CD14-positive monocyte (primary cell): ENCODE results near the gene RNF135. TPM values are rescaled to one million over a fixed set of nuclear protein-coding genes. Genes with fewer than 3 reads are reported as not detected.

Experiments used
- DNase-seq, 3 donors: peaks; one replicate each; pipeline ENCODE4 v3.0.0-alpha.2; 2011 to 2022
- H2AFZ ChIP-seq: 2 replicates; pipeline ENCODE4 v1.6.0; 2012; ENCODE audit warnings: mild to moderate bottlenecking, low read depth, low read length, inconsistent platforms; ENCODE audit not compliant: insufficient read depth, poor library complexity, severe bottlenecking
- H3K27ac ChIP-seq, 2 donors: 1 replicate in 1 of 2; 2 replicates in 1 of 2; pipeline ENCODE4 v1.5.1; 2012 to 2013; ENCODE audit warnings: low read length in 2 of 2, control low read depth in 1 of 2, inconsistent platforms in 1 of 2, low read depth in 1 of 2, mild to moderate bottlenecking in 1 of 2
- H3K27me3 ChIP-seq, 2 donors: one replicate each; pipeline versions ENCODE4 v1.6.0 to v1.6.1; 2011 to 2013; ENCODE audit warnings: low read length in 2 of 2; ENCODE audit not compliant: control insufficient read depth in 2 of 2, insufficient read depth in 2 of 2
- H3K36me3 ChIP-seq, 2 donors: replicated peaks in 1 of 2; 1 replicate in 1 of 2; 2 replicates in 1 of 2; pipeline versions ENCODE4 v1.5.1 to v1.6.1; 2012 to 2013; ENCODE audit warnings: low read length in 2 of 2, control low read depth in 1 of 2, inconsistent platforms in 1 of 2, mild to moderate bottlenecking in 1 of 2; ENCODE audit not compliant: insufficient read depth in 2 of 2, control insufficient read depth in 1 of 2
- H3K4me1 ChIP-seq, 2 donors: 1 replicate in 1 of 2; 2 replicates in 1 of 2; pipeline versions ENCODE4 v1.5.1 to v1.6.1; 2012 to 2013; ENCODE audit warnings: low read length in 2 of 2, control low read depth in 1 of 2, inconsistent platforms in 1 of 2, mild to moderate bottlenecking in 1 of 2, moderate library complexity in 1 of 2; ENCODE audit not compliant: insufficient read depth in 2 of 2, control insufficient read depth in 1 of 2
- H3K4me2 ChIP-seq: replicated peaks from 2 replicates; pipeline ENCODE3; 2012; ENCODE audit warnings: low read length, moderate library complexity, mild to moderate bottlenecking; ENCODE audit not compliant: poor library complexity, severe bottlenecking; ENCODE audit errors: extremely low read depth
- H3K4me3 ChIP-seq, 3 experiments: fragments of 200-600 bp in 1 of 3; sonication (generic) in 1 of 3; replicated peaks in 1 of 3; 1 replicate in 2 of 3; 2 replicates in 1 of 3; pipeline ENCODE4 v1.5.1; 2011 to 2013; ENCODE audit warnings: low read length in 3 of 3, mild to moderate bottlenecking in 3 of 3, control low read depth in 2 of 3, low read depth in 2 of 3, inconsistent platforms in 1 of 3, moderate library complexity in 1 of 3
- H3K79me2 ChIP-seq: 2 replicates; pipeline ENCODE4 v1.6.0; 2012; ENCODE audit warnings: mild to moderate bottlenecking, control low read depth, inconsistent platforms, low read length, moderate library complexity; ENCODE audit not compliant: insufficient read depth
- H3K9ac ChIP-seq: 2 replicates; pipeline ENCODE4 v1.6.0; 2017; ENCODE audit warnings: low read length, mild to moderate bottlenecking; ENCODE audit not compliant: insufficient read depth, poor library complexity, severe bottlenecking
- H3K9me3 ChIP-seq, 2 donors: replicated peaks in 1 of 2; 1 replicate in 1 of 2; 2 replicates in 1 of 2; pipeline versions ENCODE4 v1.5.1 to v1.6.1; 2012 to 2013; ENCODE audit warnings: low read length in 2 of 2, control low read depth in 1 of 2; ENCODE audit not compliant: control insufficient read depth in 1 of 2, insufficient read depth in 1 of 2
- H4K20me1 ChIP-seq: 2 replicates; pipeline ENCODE4 v1.6.0; 2012; ENCODE audit warnings: mild to moderate bottlenecking, low read length, control low read depth, moderate library complexity; ENCODE audit not compliant: insufficient read depth
- H3K27ac Mint-ChIP-seq, 7 donors: one replicate each; pipeline ENCODE4 v1.8.0; 2020; ENCODE audit warnings: mild to moderate bottlenecking in 7 of 7, mixed read lengths in 7 of 7, moderate library complexity in 6 of 7, inconsistent platforms in 2 of 7
- H3K27me3 Mint-ChIP-seq, 3 donors: one replicate each; pipeline ENCODE4 v1.8.0; 2021 to 2022; ENCODE audit warnings: low read depth in 3 of 3, mild to moderate bottlenecking in 3 of 3, mixed read lengths in 3 of 3, moderate library complexity in 3 of 3, inconsistent platforms in 1 of 3
- H3K36me3 Mint-ChIP-seq, 2 donors: one replicate each; pipeline ENCODE4 v1.8.0; 2020; ENCODE audit warnings: mixed read lengths in 2 of 2, inconsistent platforms in 1 of 2, mild to moderate bottlenecking in 1 of 2
- H3K4me1 Mint-ChIP-seq: one replicate; pipeline ENCODE4 v1.8.0; 2020; ENCODE audit warnings: mild to moderate bottlenecking, mixed read lengths
- H3K4me3 Mint-ChIP-seq, 2 donors: one replicate each; pipeline ENCODE4 v1.8.0; 2020; ENCODE audit warnings: mild to moderate bottlenecking in 2 of 2, mixed read lengths in 2 of 2, moderate library complexity in 1 of 2
- H3K9me3 Mint-ChIP-seq, 7 donors: one replicate each; pipeline ENCODE4 v1.8.0; 2020 to 2022; ENCODE audit warnings: mixed read lengths in 7 of 7, mild to moderate bottlenecking in 6 of 7, moderate library complexity in 6 of 7, inconsistent platforms in 2 of 7
- WGBS: methylation state at CpG from one replicate; pipeline ENCODE4 v1.1.5; 2013; ENCODE audit warnings: missing lambda C conversion rate; ENCODE audit not compliant: insufficient coverage; 5-methylcytosine and 5-hydroxymethylcytosine counted together
- intact Hi-C, 2 donors: fragments of 100-400 bp; cut with micrococcal nuclease; formaldehyde crosslinking; loops; one replicate each; pipeline versions ENCODE4 v1.15.0 to v1.15.1; 2023
- polyA plus RNA-seq, 3 donors: library from polyadenylated mRNA; depleted of rRNA in 1 of 3; unstranded in 2 of 3; stranded (reverse) in 1 of 3; fragments of 300-500 nt in 2 of 3; fragments of >200 nt in 1 of 3; fragmentation: Illumina TruSeq in 2 of 3; gene quantifications; 1 replicate in 2 of 3; 2 replicates in 1 of 3; pipeline ENCODE4 v1.2.3, GENCODE V29; 2012 to 2021
- TF ChIP-seq, protein P1 (sequence below): fragments of 200-600 bp; IDR thresholded peaks from one replicate; pipeline ENCODE4 v1.8.0; 2022; ENCODE audit warnings: antibody characterized with exemption, mild to moderate bottlenecking

The RNF135 gene
- polyA plus RNA-seq, 3 donors, result 51.4 to 74.8 (median 66.6) TPM

- H3K27ac Mint-ChIP-seq, result no peak overlapping the region
- H3K9me3 Mint-ChIP-seq, result no peaks in the 10 kb centered on the region
- peaks cover 43% of the 10 kb centered on the region for H4K20me1 ChIP-seq
- no peak overlapping the region for H3K4me3 Mint-ChIP-seq
- TF ChIP-seq, protein P1, sequence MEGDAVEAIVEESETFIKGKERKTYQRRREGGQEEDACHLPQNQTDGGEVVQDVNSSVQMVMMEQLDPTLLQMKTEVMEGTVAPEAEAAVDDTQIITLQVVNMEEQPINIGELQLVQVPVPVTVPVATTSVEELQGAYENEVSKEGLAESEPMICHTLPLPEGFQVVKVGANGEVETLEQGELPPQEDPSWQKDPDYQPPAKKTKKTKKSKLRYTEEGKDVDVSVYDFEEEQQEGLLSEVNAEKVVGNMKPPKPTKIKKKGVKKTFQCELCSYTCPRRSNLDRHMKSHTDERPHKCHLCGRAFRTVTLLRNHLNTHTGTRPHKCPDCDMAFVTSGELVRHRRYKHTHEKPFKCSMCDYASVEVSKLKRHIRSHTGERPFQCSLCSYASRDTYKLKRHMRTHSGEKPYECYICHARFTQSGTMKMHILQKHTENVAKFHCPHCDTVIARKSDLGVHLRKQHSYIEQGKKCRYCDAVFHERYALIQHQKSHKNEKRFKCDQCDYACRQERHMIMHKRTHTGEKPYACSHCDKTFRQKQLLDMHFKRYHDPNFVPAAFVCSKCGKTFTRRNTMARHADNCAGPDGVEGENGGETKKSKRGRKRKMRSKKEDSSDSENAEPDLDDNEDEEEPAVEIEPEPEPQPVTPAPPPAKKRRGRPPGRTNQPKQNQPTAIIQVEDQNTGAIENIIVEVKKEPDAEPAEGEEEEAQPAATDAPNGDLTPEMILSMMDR, result no peak
- peaks cover 61 to 82% of the 10 kb centered on the region in 2 donors for H3K36me3 ChIP-seq
- no peak overlapping the region for H3K9ac ChIP-seq
- no peak overlapping the region for H2AFZ ChIP-seq
- H3K4me2 ChIP-seq, result no peak overlapping the region
- H3K4me3 ChIP-seq, result no peak overlapping the region
- intact Hi-C loops, result loop anchor here in 1 of 2 donors (10.0 kb wide), 1 partner anchor 47 kb away; the partner anchor contains the start of gene RNF135
- no peaks in the 10 kb centered on the region for H3K27me3 ChIP-seq
- H3K36me3 Mint-ChIP-seq, result peaks cover 71 to 95% of the 10 kb centered on the region in 2 donors
- no peak overlapping the region for H3K27ac ChIP-seq
- peaks cover 3 to 10% (median 10%) of the 10 kb centered on the region in 3 donors for H3K27me3 Mint-ChIP-seq
- H3K4me1 ChIP-seq, result peaks cover 17 to 28% of the 10 kb centered on the region in 2 donors
- H3K9me3 ChIP-seq, result no peaks in the 10 kb centered on the region
- no peak for DNase-seq
- H3K79me2 ChIP-seq, result peaks cover 7% of the 10 kb centered on the region
- H3K4me1 Mint-ChIP-seq, result peaks cover 28% of the 10 kb centered on the region
- WGBS, result 90% methylated on average over 2 of the region's 5 CpGs
Measured at GRCh38 chr17:30927756-30928155, 43.1 kb upstream of the RNF135 start.

DNA sequence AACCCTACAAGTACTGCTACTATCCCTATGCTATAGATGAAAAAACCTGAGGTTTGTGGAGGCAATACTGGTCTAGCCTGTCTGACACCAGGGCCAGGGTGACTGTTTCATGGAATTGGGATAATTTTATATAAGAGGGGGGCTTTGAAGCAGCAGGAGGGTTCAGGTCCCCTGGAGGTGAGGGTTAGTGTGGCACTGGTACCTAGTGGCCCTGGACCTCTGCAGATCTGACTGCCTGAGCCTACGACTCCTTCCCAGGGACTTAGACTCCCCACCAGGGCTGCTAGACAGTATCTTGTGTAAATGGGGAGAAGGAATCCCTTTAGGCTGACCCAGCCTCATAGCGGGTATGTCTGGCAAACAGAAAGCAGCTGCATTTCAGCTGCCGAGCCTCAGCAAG lies 42.3 kb upstream of the RNF135 start:
- H3K4me2 ChIP-seq, result no peak overlapping the region
- intact Hi-C loops, result loop anchor here in 1 of 2 donors (10.0 kb wide), 1 partner anchor 46 kb away; the partner anchor contains the start of gene RNF135
- Mint-ChIP-seq H3K27ac (no peak overlapping the region), H3K9me3 (no peaks in the 10 kb centered on the region), H3K36me3 (peaks cover 73 to 95% of the 10 kb centered on the region in 2 donors), H3K4me1 (peaks cover 20% of the 10 kb centered on the region), H3K4me3 (no peak overlapping the region), H3K27me3 (peaks cover 3% of the 10 kb centered on the region in 3 donors)
- TF ChIP-seq, protein P1, result no peak
- H3K79me2 ChIP-seq, result no peaks in the 10 kb centered on the region
- H4K20me1 ChIP-seq, result peaks cover 35% of the 10 kb centered on the region
- H3K27me3 ChIP-seq, result no peaks in the 10 kb centered on the region
- no peak for DNase-seq
- no peak overlapping the region for H3K9ac ChIP-seq
- H3K4me1 ChIP-seq, result peaks cover 10 to 20% of the 10 kb centered on the region in 2 donors
- H2AFZ ChIP-seq, result no peak overlapping the region
- H3K36me3 ChIP-seq, result peaks cover 66 to 90% of the 10 kb centered on the region in 2 donors
- no peak overlapping the region for H3K27ac ChIP-seq
- H3K9me3 ChIP-seq, result no peaks in the 10 kb centered on the region
- no peak overlapping the region for H3K4me3 ChIP-seq
- 100% methylated on average over 1 of the region's 3 CpGs for whole genome bisulfite sequencing
